ENCODE data around the gene SLC17A7. TPM values are rescaled to one million over a fixed set of nuclear protein-coding genes. Genes with fewer than 3 reads are reported as not detected.

SLC17A7 gene
- total RNA-seq, 1 donor from 2014 or later = 0.55 TPM

- no peak for TF ChIP-seq CTCF (IDR thresholded peaks at IDR 0.05)
- ATAC-seq (ENCODE audit: low read depth) (peak; percentile 37), DNase-seq (peak; percentile 66)
- Mint-ChIP-seq H3K9me3 (no peaks in the 10 kb centered on the region), H3K4me1 (peaks cover 34% of the 10 kb centered on the region), H3K36me3 (ENCODE audit: low read depth) (peaks cover 19% of the 10 kb centered on the region), H3K27ac (peak overlapping the region; percentile 90), H3K27me3 (peaks cover 41% of the 10 kb centered on the region), H3K4me3 (peak overlapping the region; percentile 86)
- ChIA-PET CTCF (interaction anchor here (0.6 to 3.3 kb wide), 10 partner anchors 9 to 216 kb away, joined by 3 to 28 read pairs (median 4); partner anchors contain the start of gene PIH1D1), POLR2A (interaction anchor here (0.6 to 2.5 kb wide), 18 partner anchors 9 to 627 kb away, joined by 3 to 28 read pairs (median 4); partner anchors contain the start of genes ALDH16A1, CD37, FCGRT and PIH1D1)
- intact Hi-C loops (cut with micrococcal nuclease) = loop anchor here (1.0 to 2.0 kb wide), 10 partner anchors 8 to 217 kb away; partner anchors contain the start of gene PIH1D1
Observed at GRCh38 chr19:49442771-49443365, 1.5 kb upstream of the SLC17A7 start.

GRCh38 chr19:49442354-49442753 is 1.0 kb upstream of the SLC17A7 start:
- no peaks in the 10 kb centered on the region for H3K9me3 Mint-ChIP-seq
- CTCF ChIA-PET = interaction anchor here (0.6 to 3.3 kb wide), 7 partner anchors 28 to 216 kb away, joined by 4 to 28 read pairs (median 5); no protein-coding TSS in a partner anchor
- intact Hi-C loops (cut with micrococcal nuclease) = loop anchor here (2.0 kb wide), 1 partner anchor 14 kb away; no protein-coding TSS in a partner anchor

GRCh38 chr19:49441960-49442350 is 628 bp upstream of the SLC17A7 start:
- DNase-seq = no peak
- POLR2A ChIA-PET = interaction anchor here (0.6 to 1.9 kb wide), 6 partner anchors 11 to 141 kb away, joined by 4 to 10 read pairs (median 4); partner anchors contain the start of genes ALDH16A1 and CD37
- Mint-ChIP-seq H3K4me3 (peak overlapping the region; percentile 86), H3K27ac (no peak overlapping the region), H3K27me3 (peaks cover 49% of the 10 kb centered on the region), H3K9me3 (no peaks in the 10 kb centered on the region), H3K36me3 (ENCODE audit: low read depth) (peaks cover 10% of the 10 kb centered on the region), H3K4me1 (peaks cover 35% of the 10 kb centered on the region)
- ATAC-seq (ENCODE audit: low read depth) = no peak
- intact Hi-C loops (cut with micrococcal nuclease) = loop anchor here (2.0 kb wide), 2 partner anchors 13 to 19 kb away; partner anchors contain the start of gene PTH2
- CTCF ChIA-PET = interaction anchor here (1.1 to 3.3 kb wide), 4 partner anchors 28 to 141 kb away, joined by 4 to 28 read pairs (median 8); no protein-coding TSS in a partner anchor
- no peak for TF ChIP-seq CTCF (IDR thresholded peaks at IDR 0.05)

More at GRCh38 chr19:49442354-49442753, 1.0 kb upstream of the SLC17A7 start:
- POLR2A ChIA-PET = interaction anchor here (0.6 to 2.5 kb wide), 15 partner anchors 10 to 176 kb away, joined by 3 to 28 read pairs (median 4); partner anchors contain the start of genes ALDH16A1, CD37 and PIH1D1
- Mint-ChIP-seq H3K36me3 (ENCODE audit: low read depth) (peaks cover 14% of the 10 kb centered on the region), H3K27ac (no peak overlapping the region), H3K4me3 (peak overlapping the region; percentile 86), H3K27me3 (peaks cover 46% of the 10 kb centered on the region), H3K4me1 (peaks cover 34% of the 10 kb centered on the region)
- no peak for ATAC-seq (ENCODE audit: low read depth)
- no peak for DNase-seq
- TF ChIP-seq CTCF (IDR thresholded peaks at IDR 0.05) = no peak

GRCh38 chr19:49440439-49441209 is 703 bp downstream of the SLC17A7 start:
- Mint-ChIP-seq H3K36me3 (ENCODE audit: low read depth) (no peaks in the 10 kb centered on the region), H3K27me3 (peaks cover 63% of the 10 kb centered on the region), H3K27ac (no peak overlapping the region), H3K9me3 (no peaks in the 10 kb centered on the region), H3K4me3 (peak overlapping the region; percentile 64), H3K4me1 (peaks cover 48% of the 10 kb centered on the region)
- intact Hi-C loops (cut with micrococcal nuclease) = loop anchor here (2.0 kb wide), 1 partner anchor 18 kb away; the partner anchor contains the start of gene PTH2
- TF ChIP-seq CTCF (IDR thresholded peaks at IDR 0.05) = no peak
- ATAC-seq (ENCODE audit: low read depth) = no peak
- no peak for DNase-seq
- ChIA-PET CTCF (interaction anchor here (2.9 to 3.3 kb wide), 2 partner anchors 29 to 49 kb away, joined by 9 to 28 read pairs; no protein-coding TSS in a partner anchor), POLR2A (interaction anchor here (0.8 kb wide), 2 partner anchors 11 to 49 kb away, joined by 3 read pairs; no protein-coding TSS in a partner anchor)
